Measurements from ENCODE around the gene FARP1. TPM values are rescaled to one million over a fixed set of nuclear protein-coding genes. Genes with fewer than 3 reads are reported as not detected.

The FARP1 gene, protein sequence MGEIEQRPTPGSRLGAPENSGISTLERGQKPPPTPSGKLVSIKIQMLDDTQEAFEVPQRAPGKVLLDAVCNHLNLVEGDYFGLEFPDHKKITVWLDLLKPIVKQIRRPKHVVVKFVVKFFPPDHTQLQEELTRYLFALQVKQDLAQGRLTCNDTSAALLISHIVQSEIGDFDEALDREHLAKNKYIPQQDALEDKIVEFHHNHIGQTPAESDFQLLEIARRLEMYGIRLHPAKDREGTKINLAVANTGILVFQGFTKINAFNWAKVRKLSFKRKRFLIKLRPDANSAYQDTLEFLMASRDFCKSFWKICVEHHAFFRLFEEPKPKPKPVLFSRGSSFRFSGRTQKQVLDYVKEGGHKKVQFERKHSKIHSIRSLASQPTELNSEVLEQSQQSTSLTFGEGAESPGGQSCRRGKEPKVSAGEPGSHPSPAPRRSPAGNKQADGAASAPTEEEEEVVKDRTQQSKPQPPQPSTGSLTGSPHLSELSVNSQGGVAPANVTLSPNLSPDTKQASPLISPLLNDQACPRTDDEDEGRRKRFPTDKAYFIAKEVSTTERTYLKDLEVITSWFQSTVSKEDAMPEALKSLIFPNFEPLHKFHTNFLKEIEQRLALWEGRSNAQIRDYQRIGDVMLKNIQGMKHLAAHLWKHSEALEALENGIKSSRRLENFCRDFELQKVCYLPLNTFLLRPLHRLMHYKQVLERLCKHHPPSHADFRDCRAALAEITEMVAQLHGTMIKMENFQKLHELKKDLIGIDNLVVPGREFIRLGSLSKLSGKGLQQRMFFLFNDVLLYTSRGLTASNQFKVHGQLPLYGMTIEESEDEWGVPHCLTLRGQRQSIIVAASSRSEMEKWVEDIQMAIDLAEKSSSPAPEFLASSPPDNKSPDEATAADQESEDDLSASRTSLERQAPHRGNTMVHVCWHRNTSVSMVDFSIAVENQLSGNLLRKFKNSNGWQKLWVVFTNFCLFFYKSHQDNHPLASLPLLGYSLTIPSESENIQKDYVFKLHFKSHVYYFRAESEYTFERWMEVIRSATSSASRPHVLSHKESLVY
- total RNA-seq (2013; cell fraction: nucleolus; rRNA removed) = 3.3 and 3.9 TPM in 2 replicates
- total RNA-seq (2014; rRNA removed) (0.51 and 0.54 TPM in 2 replicates), total RNA-seq (2014; rRNA removed; fragmentation: Illumina TruSeq; extraction: Trizol) (0.64 and 0.76 TPM in 2 replicates), total RNA-seq (2021) (1.5 and 2.2 TPM in 2 replicates), polyA plus RNA-seq (2011; rRNA removed) (6.9 and 9.1 TPM in 2 replicates), polyA plus RNA-seq (2014; fragmentation: Illumina TruSeq; extraction: Trizol) (0.27 and 0.78 TPM in 2 replicates), polyA plus RNA-seq (2014; fragmentation: Nextera tagmentation; extraction: Ambion mirVana) (under 1 TPM; 0.20 to 0.52 TPM), polyA plus RNA-seq (2014; rRNA removed) (0.17 and 0.23 TPM in 2 replicates), polyA plus RNA-seq (2016; fragmentation: Nextera tagmentation; extraction: Ambion mirVana) (under 1 TPM; 0.60 to 0.79 TPM), polyA minus RNA-seq (2011; rRNA and poly(A)+ RNA removed) (16.0 and 31.7 TPM in 2 replicates), Bru-seq, nascent RNA (percentile 52 among the genes with signal in this experiment), BruChase-seq, experiment 1, labeled RNA remaining after a 6-hour chase (percentile 58 among the genes with signal in this experiment), BruChase-seq, experiment 2, labeled RNA remaining after a 2-hour chase (percentile 53 among the genes with signal in this experiment)
- 0.88 TPM for polyA plus RNA-seq (2011; ENCODE audit: low read depth)
- 4.2 and 5.0 TPM in 2 replicates for polyA plus RNA-seq (2011; cell fraction: cytosol; rRNA removed)
- polyA plus RNA-seq (2011; cell fraction: nucleus; rRNA removed) = 25.7 and 26.2 TPM in 2 replicates
- 1.9 and 2.2 TPM in 2 replicates for polyA plus RNA-seq (2012)
- polyA minus RNA-seq (2011; cell fraction: cytosol; rRNA and poly(A)+ RNA removed) = 5.6 and 8.3 TPM in 2 replicates
- 17.2 and 26.4 TPM in 2 replicates for polyA minus RNA-seq (2011; cell fraction: nucleus; rRNA and poly(A)+ RNA removed)
- long read RNA-seq, experiment 1, partial matches to known transcripts = 1 of 2 reads
- long read RNA-seq, experiment 1, other reads (novel, unspliced or antisense) = 1 of 2 reads
- long read RNA-seq, experiment 2, partial matches to known transcripts = 3 of 11 reads
- long read RNA-seq, experiment 2, other reads (novel, unspliced or antisense) = 7 of 11 reads

DNA sequence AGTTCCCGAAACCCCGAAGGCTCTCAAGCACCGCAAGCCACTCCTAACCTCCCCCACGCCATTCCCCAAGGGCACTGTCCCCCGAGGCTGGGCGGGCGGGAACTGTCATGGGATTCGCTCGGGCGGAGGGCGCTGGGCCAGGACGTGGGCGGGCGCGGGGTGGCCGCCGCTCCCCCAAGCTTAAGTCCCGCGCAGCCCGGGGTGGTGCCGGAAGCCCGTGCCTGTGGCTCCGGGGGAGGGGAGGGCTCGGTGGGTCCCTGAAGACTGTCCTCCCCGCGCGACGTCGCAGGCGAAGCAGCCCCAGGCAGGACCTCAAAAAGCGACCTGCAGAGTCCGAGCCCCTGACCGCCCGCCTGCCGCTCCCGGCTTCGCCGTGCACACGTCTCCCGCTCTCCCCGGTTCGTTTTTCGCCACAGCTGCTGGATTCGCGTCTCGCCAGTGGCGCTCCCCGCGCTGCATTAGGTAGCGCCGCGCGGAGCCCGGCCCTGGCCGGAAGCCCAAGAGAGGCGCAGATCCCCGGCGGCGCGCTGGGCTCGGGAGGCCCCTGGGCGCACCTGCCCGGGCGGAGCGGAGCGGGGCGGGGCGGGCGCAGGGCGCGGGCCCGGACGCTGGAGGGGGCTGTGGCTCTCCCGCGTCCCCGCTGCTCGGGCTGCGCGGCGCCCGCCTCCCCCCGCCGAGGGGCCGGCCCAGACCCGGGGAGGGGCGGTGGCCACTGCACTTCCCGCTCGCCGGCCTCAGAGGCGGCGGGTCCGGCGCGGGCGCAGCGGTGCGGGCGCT is at the start of gene FARP1:
Gene FARP1, plus strand, starts transcription at position 715 of the 777 bp plus-strand sequence. CDS start 70,149 bp downstream, outside the sequence.
- Histone ChIP-seq H3K9ac (ENCODE audit: control insufficient read depth, insufficient read depth, low read length) (peak within 1 kb of the TSS; percentile 27; the same call in 1 of the 2 replicates), H3K27me3 (replicated peaks in 1 of 2; ENCODE audit: control insufficient read depth in 2 of 2, insufficient read depth in 2 of 2, low read length in 1 of 2) (peaks cover 4 to 7% of the 10 kb centered on the region in 2 experiments; a peak in 3 of 4 replicates), H4K20me1 (ENCODE audit: control insufficient read depth, insufficient read depth) (no peaks in the 10 kb centered on the region), H3K4me2 (ENCODE audit: control insufficient read depth, insufficient read depth) (peak within 1 kb of the TSS; percentile 62), H3K9me3 (replicated peaks; ENCODE audit: control insufficient read depth, insufficient read depth, low read length) (no peaks in the 10 kb centered on the region), H3K36me3 (ENCODE audit: control insufficient read depth in 2 of 2, insufficient read depth in 2 of 2, low read length in 1 of 2) (no peaks in the 10 kb centered on the region), H3K79me2 (ENCODE audit: control insufficient read depth, insufficient read depth, low read length) (no peaks in the 10 kb centered on the region), H2AFZ (ENCODE audit: control insufficient read depth, low read depth, low read length) (peak within 1 kb of the TSS; percentile 63), H3K4me1 (ENCODE audit: control insufficient read depth, insufficient read depth, low read length) (no peaks in the 10 kb centered on the region), H3K27ac (ENCODE audit: control insufficient read depth, insufficient read depth) (no peak within 1 kb of the TSS), H3K4me3 (peak within 1 kb of the TSS; percentile 60; the same call in 1 of the 2 replicates)
- no peak for DNase-seq (ENCODE audit: low read depth, low spot score)
- peak; percentile 89 for ATAC-seq
- WGBS (ENCODE audit: insufficient coverage, insufficient replicate concordance, low lambda C conversion rate, missing lambda C conversion rate) = 7% methylated on average over 68 of the region's 98 CpGs
- in situ Hi-C loops (cut with MboI) = no loop called here
- intact Hi-C loops (cut with micrococcal nuclease; ENCODE audit: unreplicated experiment) = loop anchor here (10.0 kb wide), 2 partner anchors 242 to 532 kb away; no protein-coding TSS in a partner anchor
- SMC1A ChIA-PET (ENCODE audit: uncharacterized antibody, unreplicated experiment) = interaction anchor here (0.9 to 1.7 kb wide), 5 partner anchors 9 to 303 kb away, joined by 3 to 5 read pairs (median 4); no protein-coding TSS in a partner anchor
- FAIRE-seq = no peak
- CTCF ChIA-PET = interaction anchor here (0.8 to 1.7 kb wide), 5 partner anchors 158 to 511 kb away, joined by 3 to 5 read pairs (median 4); no protein-coding TSS in a partner anchor
- POLR2A ChIA-PET = interaction anchor here (1.0 to 1.8 kb wide), 4 partner anchors 9 to 361 kb away, joined by 3 to 7 read pairs (median 5); no protein-coding TSS in a partner anchor
- no TSS peak for BruUV-seq (replicated peaks)
- RAD21 ChIA-PET (ENCODE audit: unreplicated experiment) = interaction anchor here (1.1 to 1.5 kb wide), 3 partner anchors 9 to 511 kb away, joined by 3 to 6 read pairs (median 4); no protein-coding TSS in a partner anchor
- TF ChIP-seq DPF2 (IDR thresholded peaks at IDR 0.05) (0 out of 2 replicates have a peak, but pooled peaks have one; percentile 19), HDAC6 (IDR thresholded peaks at IDR 0.05; ENCODE audit: unreplicated experiment) (peak; percentile 38), RELA (IDR thresholded peaks at IDR 0.05; ENCODE audit: borderline replicate concordance, partially characterized antibody) (no peak), RAD51 (IDR thresholded peaks at IDR 0.05) (no peak), ZNF207 (IDR thresholded peaks at IDR 0.05; ENCODE audit: borderline replicate concordance) (no peak), MEF2B (IDR thresholded peaks at IDR 0.05; ENCODE audit: partially characterized antibody, poor library complexity, severe bottlenecking) (peak; percentile 95), GATAD2B (conservative IDR thresholded peaks at IDR 0.05; ENCODE audit: low read depth) (peak; percentile 83; the same call in 1 of the 2 replicates), E2F4 (IDR thresholded peaks at IDR 0.05; ENCODE audit: low read depth, low read length) (no peak), NKRF (conservative IDR thresholded peaks at IDR 0.05) (peak; percentile 22; the same call in 1 of the 2 replicates), BACH1 (IDR thresholded peaks at IDR 0.05; ENCODE audit: borderline replicate concordance) (0 out of 2 replicates have a peak, but pooled peaks have one; percentile 33)
